H9 (cell line): ENCODE data around the gene KIF11. TPM values are rescaled to one million over a fixed set of nuclear protein-coding genes. Genes with fewer than 3 reads are reported as not detected.

Source experiments
- DNase-seq: peaks from one replicate; pipeline ENCODE4 v3.0.0-alpha.2; 2017
- H2AFZ ChIP-seq: one replicate; pipeline ENCODE4 v1.6.1; 2013; ENCODE audit warnings: mild to moderate bottlenecking, low read length, control low read depth, moderate library complexity
- H2AK5ac ChIP-seq: 2 replicates; pipeline ENCODE4 v1.6.1; 2013; ENCODE audit warnings: low read length, control low read depth, mixed read lengths; ENCODE audit not compliant: insufficient read length
- H2BK120ac ChIP-seq: one replicate; pipeline ENCODE4 v1.6.1; 2013; ENCODE audit warnings: low read depth, mild to moderate bottlenecking, low read length, control low read depth, inconsistent platforms; ENCODE audit not compliant: poor library complexity, severe bottlenecking
- H2BK12ac ChIP-seq: 2 replicates; pipeline ENCODE4 v1.6.1; 2013; ENCODE audit warnings: low read length, control low read depth, mixed read lengths, low read depth; ENCODE audit not compliant: insufficient read length
- H2BK15ac ChIP-seq: 2 replicates; pipeline ENCODE4 v1.6.1; 2013; ENCODE audit warnings: low read depth, low read length, control low read depth
- H2BK20ac ChIP-seq: one replicate; pipeline ENCODE4 v1.6.1; 2013; ENCODE audit warnings: low read depth, mild to moderate bottlenecking, low read length, control low read depth, inconsistent platforms; ENCODE audit not compliant: poor library complexity, severe bottlenecking
- H2BK5ac ChIP-seq: 2 replicates; pipeline ENCODE4 v1.6.1; 2013; ENCODE audit warnings: low read length, control low read depth, mixed read lengths; ENCODE audit not compliant: insufficient read length
- H3K14ac ChIP-seq: 2 replicates; pipeline ENCODE4 v1.6.1; 2013; ENCODE audit warnings: low read length, control low read depth; ENCODE audit not compliant: insufficient read depth
- H3K18ac ChIP-seq: 2 replicates; pipeline ENCODE4 v1.6.1; 2013; ENCODE audit warnings: low read depth, mild to moderate bottlenecking, mixed read lengths, low read length, control low read depth; ENCODE audit not compliant: insufficient read length
- H3K23ac ChIP-seq: 2 replicates; pipeline ENCODE4 v1.6.1; 2013; ENCODE audit warnings: low read length, control low read depth, mixed read lengths, low read depth; ENCODE audit not compliant: insufficient read length
- H3K23me2 ChIP-seq: 2 replicates; pipeline ENCODE4 v1.6.1; 2013; ENCODE audit warnings: low read depth, mild to moderate bottlenecking, mixed read lengths, low read length, control low read depth; ENCODE audit not compliant: insufficient read length, poor library complexity, severe bottlenecking
- H3K27ac ChIP-seq: 2 replicates; pipeline ENCODE4 v1.5.1; 2013; ENCODE audit warnings: low read length, control low read depth, mixed read lengths, low read depth; ENCODE audit not compliant: insufficient read length
- H3K27me3 ChIP-seq: 2 replicates; pipeline ENCODE4 v1.6.1; 2013; ENCODE audit warnings: low read length, control low read depth, inconsistent platforms; ENCODE audit not compliant: insufficient read depth
- H3K4ac ChIP-seq: 2 replicates; pipeline ENCODE4 v1.6.1; 2013; ENCODE audit warnings: low read depth, mild to moderate bottlenecking, control low read depth, inconsistent platforms, low read length, moderate library complexity
- H3K4me1 ChIP-seq: 2 replicates; pipeline ENCODE4 v1.6.1; 2013; ENCODE audit warnings: low read length, control low read depth, inconsistent platforms; ENCODE audit not compliant: insufficient read depth
- H3K4me2 ChIP-seq: 2 replicates; pipeline ENCODE4 v1.6.1; 2013; ENCODE audit warnings: low read length, control low read depth, mixed read lengths; ENCODE audit not compliant: insufficient read length, insufficient read depth
- H3K56ac ChIP-seq: 2 replicates; pipeline ENCODE4 v1.6.1; 2013; ENCODE audit warnings: low read depth, mild to moderate bottlenecking, mixed read lengths, low read length, control low read depth; ENCODE audit not compliant: insufficient read length
- H3K79me1 ChIP-seq: 2 replicates; pipeline ENCODE4 v1.6.1; 2013; ENCODE audit warnings: low read depth, mild to moderate bottlenecking, moderate library complexity, low read length, control low read depth, inconsistent platforms; ENCODE audit not compliant: insufficient read depth, poor library complexity, severe bottlenecking
- H3K79me2 ChIP-seq: 2 replicates; pipeline ENCODE4 v1.6.1; 2013; ENCODE audit warnings: low read length, control low read depth, inconsistent platforms; ENCODE audit not compliant: insufficient read depth
- H3K9ac ChIP-seq: 2 replicates; pipeline ENCODE4 v1.6.1; 2013; ENCODE audit warnings: low read length, control low read depth, mixed read lengths; ENCODE audit not compliant: insufficient read length; ENCODE audit errors: extremely low read depth
- H3K9me3 ChIP-seq: one replicate; pipeline ENCODE4 v1.6.1; 2013; ENCODE audit warnings: low read depth, low read length, inconsistent platforms; ENCODE audit not compliant: control insufficient read depth
- H3T11ph ChIP-seq: one replicate; pipeline ENCODE4 v1.6.1; 2013; ENCODE audit warnings: mild to moderate bottlenecking, low read length, control low read depth, inconsistent platforms
- H4K20me1 ChIP-seq: one replicate; pipeline ENCODE4 v1.6.1; 2013; ENCODE audit not compliant: control insufficient read depth, insufficient read length, insufficient read depth
- H4K5ac ChIP-seq: 2 replicates; pipeline ENCODE4 v1.6.1; 2013; ENCODE audit warnings: low read depth, mild to moderate bottlenecking, mixed read lengths, low read length, control low read depth; ENCODE audit not compliant: insufficient read length
- H4K8ac ChIP-seq: replicated peaks from 2 replicates; pipeline ENCODE4 v1.6.1; 2013; ENCODE audit warnings: low read length, control low read depth, mixed read lengths, low read depth; ENCODE audit not compliant: insufficient read length
- H4K91ac ChIP-seq: 2 replicates; pipeline ENCODE4 v1.6.1; 2013; ENCODE audit warnings: low read depth, mild to moderate bottlenecking, moderate library complexity, mixed read lengths, low read length, control low read depth; ENCODE audit not compliant: insufficient read length
- H3K27ac Mint-ChIP-seq, 3 experiments: 2 replicates in 2 of 3; 3 replicates in 1 of 3; pipeline ENCODE4 v1.8.0; 2020 to 2021; ENCODE audit warnings: mixed read lengths in 3 of 3, mild to moderate bottlenecking in 1 of 3, moderate library complexity in 1 of 3
- H3K27me3 Mint-ChIP-seq: 2 replicates; pipeline ENCODE4 v1.8.0; 2021; ENCODE audit warnings: low read depth, mild to moderate bottlenecking, moderate library complexity, mixed read lengths
- H3K36me3 Mint-ChIP-seq, 3 experiments: 2 replicates in 2 of 3; 3 replicates in 1 of 3; pipeline ENCODE4 v1.8.0; 2020 to 2021; ENCODE audit warnings: low read depth in 3 of 3, mixed read lengths in 3 of 3; ENCODE audit not compliant: insufficient read depth in 1 of 3
- H3K4me1 Mint-ChIP-seq, 2 experiments: 2 replicates each; pipeline ENCODE4 v1.8.0; 2020; ENCODE audit warnings: mixed read lengths in 2 of 2
- H3K4me3 Mint-ChIP-seq, 2 experiments: 2 replicates in 1 of 2; 3 replicates in 1 of 2; pipeline ENCODE4 v1.8.0; 2020 to 2021; ENCODE audit warnings: mild to moderate bottlenecking in 2 of 2, mixed read lengths in 2 of 2, moderate library complexity in 1 of 2
- H3K9me3 Mint-ChIP-seq, 2 experiments: 2 replicates in 1 of 2; 3 replicates in 1 of 2; pipeline ENCODE4 v1.8.0; 2020; ENCODE audit warnings: mild to moderate bottlenecking in 2 of 2, mixed read lengths in 2 of 2, moderate library complexity in 1 of 2
- WGBS: extraction: QIAGEN DNeasy Blood & Tissue Kit; methylation state at CpG from one replicate; pipeline ENCODE4 v1.1.7; 2013; ENCODE audit warnings: missing lambda C conversion rate, low lambda C conversion rate, mixed read lengths; ENCODE audit not compliant: insufficient read length; ENCODE audit errors: extremely low coverage; 5-methylcytosine and 5-hydroxymethylcytosine counted together
- total RNA-seq: library from RNA; stranded (reverse); gene quantifications from 2 replicates; pipeline ENCODE4 v1.2.1, GENCODE V29; 2021
- TF ChIP-seq, protein P1 (sequence below): fragments of 200-600 bp; sonication (generic); conservative IDR thresholded peaks from 3 replicates; pipeline ENCODE4 v1.8.0; 2021; ENCODE audit warnings: antibody characterized with exemption, mild to moderate bottlenecking

The KIF11 gene
- total RNA-seq, 1 experiment from 2014 or later = 54.4 TPM

- TF ChIP-seq, protein P1, sequence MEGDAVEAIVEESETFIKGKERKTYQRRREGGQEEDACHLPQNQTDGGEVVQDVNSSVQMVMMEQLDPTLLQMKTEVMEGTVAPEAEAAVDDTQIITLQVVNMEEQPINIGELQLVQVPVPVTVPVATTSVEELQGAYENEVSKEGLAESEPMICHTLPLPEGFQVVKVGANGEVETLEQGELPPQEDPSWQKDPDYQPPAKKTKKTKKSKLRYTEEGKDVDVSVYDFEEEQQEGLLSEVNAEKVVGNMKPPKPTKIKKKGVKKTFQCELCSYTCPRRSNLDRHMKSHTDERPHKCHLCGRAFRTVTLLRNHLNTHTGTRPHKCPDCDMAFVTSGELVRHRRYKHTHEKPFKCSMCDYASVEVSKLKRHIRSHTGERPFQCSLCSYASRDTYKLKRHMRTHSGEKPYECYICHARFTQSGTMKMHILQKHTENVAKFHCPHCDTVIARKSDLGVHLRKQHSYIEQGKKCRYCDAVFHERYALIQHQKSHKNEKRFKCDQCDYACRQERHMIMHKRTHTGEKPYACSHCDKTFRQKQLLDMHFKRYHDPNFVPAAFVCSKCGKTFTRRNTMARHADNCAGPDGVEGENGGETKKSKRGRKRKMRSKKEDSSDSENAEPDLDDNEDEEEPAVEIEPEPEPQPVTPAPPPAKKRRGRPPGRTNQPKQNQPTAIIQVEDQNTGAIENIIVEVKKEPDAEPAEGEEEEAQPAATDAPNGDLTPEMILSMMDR = no peak
- Histone ChIP-seq H3K79me2 (peaks cover 29% of the 10 kb centered on the region), H2BK12ac (no peak overlapping the region), H3K23me2 (peaks cover 11% of the 10 kb centered on the region), H4K91ac (no peak overlapping the region), H2BK5ac (no peak overlapping the region), H3K9ac (peak overlapping the region; percentile 30), H3K27ac (peak overlapping the region; percentile 36), H3T11ph (no peak overlapping the region), H2AFZ (peak overlapping the region; percentile 67), H3K4me2 (peak overlapping the region; percentile 52), H4K20me1 (no peaks in the 10 kb centered on the region), H2BK20ac (no peak overlapping the region), H3K27me3 (no peaks in the 10 kb centered on the region), H3K4me1 (no peaks in the 10 kb centered on the region), H3K79me1 (no peaks in the 10 kb centered on the region), H3K18ac (no peak overlapping the region), H4K5ac (no peak overlapping the region), H2BK15ac (no peak overlapping the region), H3K4ac (no peak overlapping the region; the same call in 1 of the 2 replicates), H4K8ac (no peak overlapping the region), H3K56ac (no peak overlapping the region), H3K14ac (no peak overlapping the region), H2BK120ac (peak overlapping the region; percentile 38), H2AK5ac (no peak overlapping the region), H3K9me3 (no peaks in the 10 kb centered on the region), H3K23ac (no peak overlapping the region)
- peak overlapping the region; percentile 88 to 98 (median 94) for H3K27ac Mint-ChIP-seq
- peaks cover 0 to 5% (median 0%) of the 10 kb centered on the region in 3 experiments; a peak in 2 of 7 replicates for H3K36me3 Mint-ChIP-seq
- H3K9me3 Mint-ChIP-seq = no peaks in the 10 kb centered on the region
- no CpG with 5 or more reads among the region's 38 CpGs for WGBS
- peaks cover 35 to 45% of the 10 kb centered on the region in 2 experiments for H3K4me1 Mint-ChIP-seq
- peak overlapping the region; percentile 96 for H3K4me3 Mint-ChIP-seq
- peak; percentile 93 for DNase-seq
- H3K27me3 Mint-ChIP-seq = no peaks in the 10 kb centered on the region; the same call in 1 of the 2 replicates
Observed at GRCh38 chr10:92591550-92592022, 1.3 kb upstream of the KIF11 start.
